Measurements from ENCODE around the gene ATAD3B.

ATAD3B gene

DNA sequence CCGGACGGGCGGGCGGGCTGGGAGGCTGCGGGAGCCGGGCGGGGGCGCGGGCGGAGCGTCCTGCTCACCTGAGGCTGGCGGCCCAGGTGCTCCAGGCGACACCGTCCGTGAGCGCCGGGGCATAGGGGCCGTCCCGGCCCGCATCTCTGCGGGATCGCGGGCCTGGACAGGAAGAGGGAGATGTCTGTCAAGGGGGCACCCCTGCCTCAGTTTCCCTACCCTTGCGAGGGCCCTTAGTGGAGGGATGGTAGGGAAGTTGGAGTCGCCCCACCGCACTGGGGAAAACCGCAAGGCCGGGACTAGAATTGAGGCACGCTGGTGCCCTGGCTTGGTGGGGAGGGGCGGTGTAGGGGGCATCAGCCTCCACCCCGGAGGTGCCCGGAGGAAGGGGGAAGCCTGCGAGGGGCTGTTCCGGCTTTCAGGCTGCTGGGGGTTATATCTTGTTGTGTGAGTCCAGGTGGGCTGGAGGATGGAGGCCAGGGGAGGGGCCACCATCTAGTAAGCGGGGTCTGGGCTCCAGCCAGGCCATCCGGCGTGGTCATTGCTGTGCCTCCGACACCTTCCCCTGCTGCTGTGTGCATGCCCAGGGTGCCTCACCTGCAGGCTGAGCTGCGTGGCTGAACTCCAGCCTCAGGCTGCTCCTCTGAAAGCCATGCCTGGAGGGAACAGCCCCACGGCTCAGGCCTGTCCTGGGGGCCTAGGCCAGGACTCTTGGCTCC lies 35.5 kb upstream of the ATAD3B start (continued):
- TF ChIP-seq ZNF175 (tag by site-specific recombination; IDR thresholded peaks at IDR 0.05) (no peak), ZNF391 (tag by site-specific recombination; IDR thresholded peaks at IDR 0.05; ENCODE audit: borderline replicate concordance, low read depth) (no peak)
- TF ChIP-seq, protein P1, sequence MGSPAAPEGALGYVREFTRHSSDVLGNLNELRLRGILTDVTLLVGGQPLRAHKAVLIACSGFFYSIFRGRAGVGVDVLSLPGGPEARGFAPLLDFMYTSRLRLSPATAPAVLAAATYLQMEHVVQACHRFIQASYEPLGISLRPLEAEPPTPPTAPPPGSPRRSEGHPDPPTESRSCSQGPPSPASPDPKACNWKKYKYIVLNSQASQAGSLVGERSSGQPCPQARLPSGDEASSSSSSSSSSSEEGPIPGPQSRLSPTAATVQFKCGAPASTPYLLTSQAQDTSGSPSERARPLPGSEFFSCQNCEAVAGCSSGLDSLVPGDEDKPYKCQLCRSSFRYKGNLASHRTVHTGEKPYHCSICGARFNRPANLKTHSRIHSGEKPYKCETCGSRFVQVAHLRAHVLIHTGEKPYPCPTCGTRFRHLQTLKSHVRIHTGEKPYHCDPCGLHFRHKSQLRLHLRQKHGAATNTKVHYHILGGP (tag by site-specific recombination; IDR thresholded peaks at IDR 0.05), result no peak
- TF ChIP-seq, protein P2, sequence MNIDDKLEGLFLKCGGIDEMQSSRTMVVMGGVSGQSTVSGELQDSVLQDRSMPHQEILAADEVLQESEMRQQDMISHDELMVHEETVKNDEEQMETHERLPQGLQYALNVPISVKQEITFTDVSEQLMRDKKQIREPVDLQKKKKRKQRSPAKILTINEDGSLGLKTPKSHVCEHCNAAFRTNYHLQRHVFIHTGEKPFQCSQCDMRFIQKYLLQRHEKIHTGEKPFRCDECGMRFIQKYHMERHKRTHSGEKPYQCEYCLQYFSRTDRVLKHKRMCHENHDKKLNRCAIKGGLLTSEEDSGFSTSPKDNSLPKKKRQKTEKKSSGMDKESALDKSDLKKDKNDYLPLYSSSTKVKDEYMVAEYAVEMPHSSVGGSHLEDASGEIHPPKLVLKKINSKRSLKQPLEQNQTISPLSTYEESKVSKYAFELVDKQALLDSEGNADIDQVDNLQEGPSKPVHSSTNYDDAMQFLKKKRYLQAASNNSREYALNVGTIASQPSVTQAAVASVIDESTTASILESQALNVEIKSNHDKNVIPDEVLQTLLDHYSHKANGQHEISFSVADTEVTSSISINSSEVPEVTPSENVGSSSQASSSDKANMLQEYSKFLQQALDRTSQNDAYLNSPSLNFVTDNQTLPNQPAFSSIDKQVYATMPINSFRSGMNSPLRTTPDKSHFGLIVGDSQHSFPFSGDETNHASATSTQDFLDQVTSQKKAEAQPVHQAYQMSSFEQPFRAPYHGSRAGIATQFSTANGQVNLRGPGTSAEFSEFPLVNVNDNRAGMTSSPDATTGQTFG (tag by site-specific recombination; IDR thresholded peaks at IDR 0.05; ENCODE audit: borderline replicate concordance), result no peak
- TF ChIP-seq, protein P3, sequence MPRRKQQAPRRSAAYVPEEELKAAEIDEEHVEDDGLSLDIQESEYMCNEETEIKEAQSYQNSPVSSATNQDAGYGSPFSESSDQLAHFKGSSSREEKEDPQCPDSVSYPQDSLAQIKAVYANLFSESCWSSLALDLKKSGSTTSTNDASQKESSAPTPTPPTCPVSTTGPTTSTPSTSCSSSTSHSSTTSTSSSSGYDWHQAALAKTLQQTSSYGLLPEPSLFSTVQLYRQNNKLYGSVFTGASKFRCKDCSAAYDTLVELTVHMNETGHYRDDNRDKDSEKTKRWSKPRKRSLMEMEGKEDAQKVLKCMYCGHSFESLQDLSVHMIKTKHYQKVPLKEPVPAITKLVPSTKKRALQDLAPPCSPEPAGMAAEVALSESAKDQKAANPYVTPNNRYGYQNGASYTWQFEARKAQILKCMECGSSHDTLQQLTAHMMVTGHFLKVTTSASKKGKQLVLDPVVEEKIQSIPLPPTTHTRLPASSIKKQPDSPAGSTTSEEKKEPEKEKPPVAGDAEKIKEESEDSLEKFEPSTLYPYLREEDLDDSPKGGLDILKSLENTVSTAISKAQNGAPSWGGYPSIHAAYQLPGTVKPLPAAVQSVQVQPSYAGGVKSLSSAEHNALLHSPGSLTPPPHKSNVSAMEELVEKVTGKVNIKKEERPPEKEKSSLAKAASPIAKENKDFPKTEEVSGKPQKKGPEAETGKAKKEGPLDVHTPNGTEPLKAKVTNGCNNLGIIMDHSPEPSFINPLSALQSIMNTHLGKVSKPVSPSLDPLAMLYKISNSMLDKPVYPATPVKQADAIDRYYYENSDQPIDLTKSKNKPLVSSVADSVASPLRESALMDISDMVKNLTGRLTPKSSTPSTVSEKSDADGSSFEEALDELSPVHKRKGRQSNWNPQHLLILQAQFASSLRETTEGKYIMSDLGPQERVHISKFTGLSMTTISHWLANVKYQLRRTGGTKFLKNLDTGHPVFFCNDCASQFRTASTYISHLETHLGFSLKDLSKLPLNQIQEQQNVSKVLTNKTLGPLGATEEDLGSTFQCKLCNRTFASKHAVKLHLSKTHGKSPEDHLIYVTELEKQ (tag by site-specific recombination; IDR thresholded peaks at IDR 0.05; ENCODE audit: borderline replicate concordance), result no peak
- TF ChIP-seq, protein P4, sequence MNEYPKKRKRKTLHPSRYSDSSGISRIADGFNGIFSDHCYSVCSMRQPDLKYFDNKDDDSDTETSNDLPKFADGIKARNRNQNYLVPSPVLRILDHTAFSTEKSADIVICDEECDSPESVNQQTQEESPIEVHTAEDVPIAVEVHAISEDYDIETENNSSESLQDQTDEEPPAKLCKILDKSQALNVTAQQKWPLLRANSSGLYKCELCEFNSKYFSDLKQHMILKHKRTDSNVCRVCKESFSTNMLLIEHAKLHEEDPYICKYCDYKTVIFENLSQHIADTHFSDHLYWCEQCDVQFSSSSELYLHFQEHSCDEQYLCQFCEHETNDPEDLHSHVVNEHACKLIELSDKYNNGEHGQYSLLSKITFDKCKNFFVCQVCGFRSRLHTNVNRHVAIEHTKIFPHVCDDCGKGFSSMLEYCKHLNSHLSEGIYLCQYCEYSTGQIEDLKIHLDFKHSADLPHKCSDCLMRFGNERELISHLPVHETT (tag by site-specific recombination; IDR thresholded peaks at IDR 0.05), result no peak

DNA sequence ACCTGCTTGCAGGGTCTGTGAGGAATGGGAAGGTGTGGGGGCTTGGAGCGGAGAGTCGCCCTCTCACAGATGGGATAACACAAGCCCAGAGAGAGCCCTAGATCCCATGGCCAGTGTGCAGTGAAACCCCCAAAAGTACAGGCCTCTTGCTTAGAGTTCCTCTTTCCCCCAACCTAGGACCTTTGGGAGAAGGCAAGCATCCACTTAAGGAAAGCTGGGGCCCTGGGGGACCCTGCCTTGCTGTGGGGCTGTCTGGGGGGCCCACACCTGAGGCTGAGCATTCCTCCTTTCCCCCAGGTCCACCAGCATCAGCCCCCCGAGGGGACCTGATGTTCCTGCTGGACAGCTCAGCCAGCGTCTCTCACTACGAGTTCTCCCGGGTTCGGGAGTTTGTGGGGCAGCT lies 34.9 kb upstream of the ATAD3B start:
- Histone ChIP-seq H3K36me3 (ENCODE audit: control insufficient read depth in 2 of 2, insufficient read depth in 1 of 2, low read length in 2 of 2) (peaks cover 0 to 9% of the 10 kb centered on the region in 2 experiments; a peak in 1 of 3 replicates), H3K4me3 (ENCODE audit: low read depth, low read length) (no peak overlapping the region), H3K27ac (ENCODE audit: extremely low read depth, low read depth, low read length) (no peak overlapping the region), H3K9me3 (ENCODE audit: control insufficient read depth, insufficient read depth, low read depth, low read length) (no peaks in the 10 kb centered on the region), H3K4me1 (ENCODE audit: control insufficient read depth, insufficient read depth, low read length) (no peaks in the 10 kb centered on the region)
- ChIA-PET POLR2A (no interaction called here), CTCF (interaction anchor here (0.5 to 1.4 kb wide), 2 partner anchors 37 to 533 kb away, joined by 3 to 6 read pairs; partner anchors contain the start of gene CCNL2)
- TF ChIP-seq GLIS1 (tag by site-specific recombination; IDR thresholded peaks at IDR 0.05) (peak; percentile 50), ZNF549 (tag by site-specific recombination; IDR thresholded peaks at IDR 0.05) (no peak), ZSCAN30 (tag by site-specific recombination; IDR thresholded peaks at IDR 0.05) (no peak), PRDM1 (tag by site-specific recombination; IDR thresholded peaks at IDR 0.05) (no peak)
- TF ChIP-seq, protein P5, sequence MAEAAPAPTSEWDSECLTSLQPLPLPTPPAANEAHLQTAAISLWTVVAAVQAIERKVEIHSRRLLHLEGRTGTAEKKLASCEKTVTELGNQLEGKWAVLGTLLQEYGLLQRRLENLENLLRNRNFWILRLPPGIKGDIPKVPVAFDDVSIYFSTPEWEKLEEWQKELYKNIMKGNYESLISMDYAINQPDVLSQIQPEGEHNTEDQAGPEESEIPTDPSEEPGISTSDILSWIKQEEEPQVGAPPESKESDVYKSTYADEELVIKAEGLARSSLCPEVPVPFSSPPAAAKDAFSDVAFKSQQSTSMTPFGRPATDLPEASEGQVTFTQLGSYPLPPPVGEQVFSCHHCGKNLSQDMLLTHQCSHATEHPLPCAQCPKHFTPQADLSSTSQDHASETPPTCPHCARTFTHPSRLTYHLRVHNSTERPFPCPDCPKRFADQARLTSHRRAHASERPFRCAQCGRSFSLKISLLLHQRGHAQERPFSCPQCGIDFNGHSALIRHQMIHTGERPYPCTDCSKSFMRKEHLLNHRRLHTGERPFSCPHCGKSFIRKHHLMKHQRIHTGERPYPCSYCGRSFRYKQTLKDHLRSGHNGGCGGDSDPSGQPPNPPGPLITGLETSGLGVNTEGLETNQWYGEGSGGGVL (tag by site-specific recombination; IDR thresholded peaks at IDR 0.05), result no peak
- TF ChIP-seq, protein P6, sequence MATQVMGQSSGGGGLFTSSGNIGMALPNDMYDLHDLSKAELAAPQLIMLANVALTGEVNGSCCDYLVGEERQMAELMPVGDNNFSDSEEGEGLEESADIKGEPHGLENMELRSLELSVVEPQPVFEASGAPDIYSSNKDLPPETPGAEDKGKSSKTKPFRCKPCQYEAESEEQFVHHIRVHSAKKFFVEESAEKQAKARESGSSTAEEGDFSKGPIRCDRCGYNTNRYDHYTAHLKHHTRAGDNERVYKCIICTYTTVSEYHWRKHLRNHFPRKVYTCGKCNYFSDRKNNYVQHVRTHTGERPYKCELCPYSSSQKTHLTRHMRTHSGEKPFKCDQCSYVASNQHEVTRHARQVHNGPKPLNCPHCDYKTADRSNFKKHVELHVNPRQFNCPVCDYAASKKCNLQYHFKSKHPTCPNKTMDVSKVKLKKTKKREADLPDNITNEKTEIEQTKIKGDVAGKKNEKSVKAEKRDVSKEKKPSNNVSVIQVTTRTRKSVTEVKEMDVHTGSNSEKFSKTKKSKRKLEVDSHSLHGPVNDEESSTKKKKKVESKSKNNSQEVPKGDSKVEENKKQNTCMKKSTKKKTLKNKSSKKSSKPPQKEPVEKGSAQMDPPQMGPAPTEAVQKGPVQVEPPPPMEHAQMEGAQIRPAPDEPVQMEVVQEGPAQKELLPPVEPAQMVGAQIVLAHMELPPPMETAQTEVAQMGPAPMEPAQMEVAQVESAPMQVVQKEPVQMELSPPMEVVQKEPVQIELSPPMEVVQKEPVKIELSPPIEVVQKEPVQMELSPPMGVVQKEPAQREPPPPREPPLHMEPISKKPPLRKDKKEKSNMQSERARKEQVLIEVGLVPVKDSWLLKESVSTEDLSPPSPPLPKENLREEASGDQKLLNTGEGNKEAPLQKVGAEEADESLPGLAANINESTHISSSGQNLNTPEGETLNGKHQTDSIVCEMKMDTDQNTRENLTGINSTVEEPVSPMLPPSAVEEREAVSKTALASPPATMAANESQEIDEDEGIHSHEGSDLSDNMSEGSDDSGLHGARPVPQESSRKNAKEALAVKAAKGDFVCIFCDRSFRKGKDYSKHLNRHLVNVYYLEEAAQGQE (tag by site-specific recombination; IDR thresholded peaks at IDR 0.05), result 0 out of 2 replicates have a peak, but pooled peaks have one; percentile 19

All from HEK293 (cell line).